Small intestine (tissue), 7 donors: Measurements from ENCODE around the gene LRRC34. TPM values are rescaled to one million over a fixed set of nuclear protein-coding genes. Genes with fewer than 3 reads are reported as not detected.

Source experiments
- DNase-seq, 2 donors: peaks; one replicate each; pipeline versions ENCODE4 v3.0.0 to v3.0.0-alpha.2; 2013
- FAIRE-seq: peaks from 2 replicates; lab custom pipeline; 2012; peaks lifted over from hg19 to GRCh38; lab: Jason Lieb, UNC
- H3K27ac ChIP-seq, 3 donors: one replicate each; pipeline ENCODE4 v1.5.1; 2013; ENCODE audit warnings: low read length in 2 of 3, mild to moderate bottlenecking in 2 of 3, control low read depth in 1 of 3, inconsistent platforms in 1 of 3, low read depth in 1 of 3, moderate library complexity in 1 of 3
- H3K27me3 ChIP-seq, 3 donors: one replicate each; pipeline ENCODE4 v1.6.1; 2013; ENCODE audit warnings: low read length in 3 of 3, inconsistent platforms in 1 of 3; ENCODE audit not compliant: control insufficient read depth in 3 of 3, insufficient read depth in 3 of 3
- H3K36me3 ChIP-seq, 3 donors: one replicate each; pipeline ENCODE4 v1.6.1; 2013; ENCODE audit warnings: low read length in 3 of 3, inconsistent platforms in 1 of 3, low read depth in 1 of 3, mild to moderate bottlenecking in 1 of 3, moderate library complexity in 1 of 3; ENCODE audit not compliant: control insufficient read depth in 3 of 3, insufficient read depth in 2 of 3
- H3K4me1 ChIP-seq, 3 donors: one replicate each; pipeline ENCODE4 v1.6.1; 2013; ENCODE audit warnings: low read length in 2 of 3, inconsistent platforms in 1 of 3, low read depth in 1 of 3, mild to moderate bottlenecking in 1 of 3, moderate library complexity in 1 of 3; ENCODE audit not compliant: control insufficient read depth in 3 of 3, insufficient read depth in 2 of 3
- H3K4me3 ChIP-seq, 3 donors: one replicate each; pipeline ENCODE4 v1.5.1; 2013; ENCODE audit warnings: low read length in 3 of 3, control low read depth in 1 of 3, inconsistent platforms in 1 of 3, low read depth in 1 of 3, mild to moderate bottlenecking in 1 of 3, moderate library complexity in 1 of 3
- H3K9me3 ChIP-seq, 2 donors: one replicate each; pipeline ENCODE4 v1.6.1; 2013; ENCODE audit warnings: low read depth in 1 of 2, low read length in 1 of 2; ENCODE audit not compliant: control insufficient read depth in 2 of 2, insufficient read depth in 1 of 2
- WGBS, 3 donors: extraction: QIAGEN DNeasy Blood & Tissue Kit; methylation state at CpG; one replicate each; pipeline ENCODE4 v1.1.7; 2013; 5-methylcytosine and 5-hydroxymethylcytosine counted together
- polyA plus RNA-seq, 4 donors: library from polyadenylated mRNA; stranded (reverse) in 3 of 4; unstranded in 1 of 4; fragments of 200-250 nt in 3 of 4; fragments of 120-200 nt in 1 of 4; gene quantifications; one replicate each; pipeline versions ENCODE4 v1.2.1 to v1.2.3, GENCODE V29; 2013
- donor health status: healthy with polysubstance abuse.
- donor health status: control.
- donor health status: control.
- donor health status: Bipolar disorder and iron deficiency.
- donor health status: healthy.

LRRC34 gene
- polyA plus RNA-seq, 4 donors: 0.94 to 2.2 (median 1.2) TPM; not detected in 1

DNA sequence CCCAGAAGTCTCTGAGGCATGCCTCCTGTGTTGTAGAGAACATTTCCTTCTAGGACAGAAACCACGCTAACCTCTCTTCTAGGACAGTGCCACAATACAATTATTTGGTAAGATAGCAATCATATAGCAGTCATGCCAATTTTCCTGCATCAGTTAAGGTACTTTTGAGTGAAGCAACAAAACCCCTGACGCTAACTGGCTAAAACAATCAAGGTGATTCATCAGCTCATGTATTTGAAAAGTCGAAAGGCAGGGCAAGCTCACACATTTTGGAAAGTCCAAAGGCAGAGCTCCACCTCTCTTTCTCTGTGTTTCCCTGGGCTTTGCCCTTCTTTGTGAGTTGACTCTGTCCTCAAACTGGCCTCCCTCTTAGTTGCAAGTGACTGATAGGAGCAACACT, 58.0 kb downstream of the LRRC34 start:
- no peak overlapping the region for H3K27ac ChIP-seq
- peaks cover 0 to 2% of the 10 kb centered on the region in 2 donors for H3K9me3 ChIP-seq
- no peak overlapping the region for H3K4me3 ChIP-seq
- H3K4me1 ChIP-seq: peaks cover 0 to 5% (median 0%) of the 10 kb centered on the region in 3 donors
- WGBS, 3 donors: 32 to 71% (median 68%) methylated on average over 3 of the region's 3 CpGs
- DNase-seq: no peak
- FAIRE-seq: no peak
- no peaks in the 10 kb centered on the region for H3K36me3 ChIP-seq
- no peaks in the 10 kb centered on the region for H3K27me3 ChIP-seq

DNA sequence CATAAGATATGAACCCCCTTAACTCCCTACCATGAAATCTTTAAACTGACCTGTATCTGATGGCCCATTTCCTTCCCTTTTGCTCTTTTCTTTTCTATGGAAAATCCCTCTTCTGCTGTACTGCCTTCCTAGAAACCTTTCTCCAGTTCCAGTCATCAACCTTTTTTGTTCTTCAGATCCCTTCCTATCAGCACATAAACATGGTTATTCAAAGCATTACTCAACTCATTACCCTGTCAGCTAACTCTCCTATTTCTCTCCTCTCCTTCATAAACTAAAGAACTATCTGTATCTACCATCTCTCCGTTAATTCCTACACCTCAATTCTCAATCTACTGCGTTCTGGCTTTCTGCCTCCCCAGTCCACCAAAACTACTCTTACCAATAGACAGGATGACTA, 60.8 kb downstream of the LRRC34 start:
- FAIRE-seq (no peak), DNase-seq (no peak)
- H3K4me3 ChIP-seq: no peak overlapping the region
- H3K27ac ChIP-seq: no peak overlapping the region
- no peaks in the 10 kb centered on the region for H3K36me3 ChIP-seq
- H3K9me3 ChIP-seq: no peaks in the 10 kb centered on the region
- no peaks in the 10 kb centered on the region for H3K27me3 ChIP-seq
- H3K4me1 ChIP-seq: no peaks in the 10 kb centered on the region
- 86 to 96% (median 91%) methylated on average over 2 of the region's 2 CpGs for WGBS, 3 donors

DNA sequence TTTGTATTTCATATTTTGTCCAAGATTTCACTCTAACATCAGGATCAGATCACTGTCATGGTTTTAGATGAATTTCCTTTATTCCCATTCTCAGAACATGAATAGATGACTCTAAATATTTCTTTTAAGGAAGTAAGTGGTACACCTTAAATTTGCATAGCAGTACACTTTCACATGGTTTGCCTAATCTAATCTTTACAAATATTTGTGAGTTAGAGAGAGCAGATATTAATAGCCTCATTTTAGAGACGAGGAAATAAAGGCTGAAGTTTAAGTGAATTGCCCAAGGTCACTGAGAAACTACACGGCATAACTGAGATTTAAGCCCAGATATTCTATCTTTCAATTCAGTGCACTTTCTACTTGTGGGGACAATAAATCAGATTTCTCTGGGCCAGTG, 62.0 kb downstream of the LRRC34 start:
- 9 to 49% (median 20%) methylated on average over 2 of the region's 2 CpGs for WGBS, 3 donors
- FAIRE-seq (no peak), DNase-seq (no peak)
- Histone ChIP-seq H3K9me3 (no peaks in the 10 kb centered on the region), H3K4me3 (no peak overlapping the region), H3K27me3 (no peaks in the 10 kb centered on the region), H3K27ac (no peak overlapping the region), H3K36me3 (no peaks in the 10 kb centered on the region), H3K4me1 (no peaks in the 10 kb centered on the region)

DNA sequence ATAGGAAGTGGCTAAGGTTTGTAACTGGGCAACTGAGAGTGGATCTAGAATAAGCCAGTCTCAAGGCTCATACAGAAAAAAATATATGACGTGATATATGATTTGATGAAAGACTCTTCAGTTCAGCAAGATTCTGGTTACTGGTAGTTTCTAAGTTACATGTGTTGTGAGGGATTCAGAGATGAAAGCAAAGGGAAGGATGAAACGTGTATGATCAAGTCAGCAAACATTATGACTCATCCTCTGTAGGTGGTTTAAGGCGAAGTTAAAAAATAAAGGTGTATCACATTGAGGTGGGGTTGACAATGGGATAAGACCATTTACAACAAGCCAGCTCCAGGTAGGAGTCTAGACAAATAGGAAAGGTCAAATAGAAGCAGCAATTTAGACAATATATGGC, 64.0 kb downstream of the LRRC34 start:
- no peaks in the 10 kb centered on the region for H3K9me3 ChIP-seq
- WGBS, 3 donors: 37 to 58% (median 44%) methylated on average over 3 of the region's 3 CpGs
- H3K27me3 ChIP-seq: no peaks in the 10 kb centered on the region
- H3K27ac ChIP-seq: no peak overlapping the region
- no peaks in the 10 kb centered on the region for H3K4me1 ChIP-seq
- DNase-seq (no peak), FAIRE-seq (no peak)
- no peaks in the 10 kb centered on the region for H3K36me3 ChIP-seq
- H3K4me3 ChIP-seq: no peak overlapping the region

DNA sequence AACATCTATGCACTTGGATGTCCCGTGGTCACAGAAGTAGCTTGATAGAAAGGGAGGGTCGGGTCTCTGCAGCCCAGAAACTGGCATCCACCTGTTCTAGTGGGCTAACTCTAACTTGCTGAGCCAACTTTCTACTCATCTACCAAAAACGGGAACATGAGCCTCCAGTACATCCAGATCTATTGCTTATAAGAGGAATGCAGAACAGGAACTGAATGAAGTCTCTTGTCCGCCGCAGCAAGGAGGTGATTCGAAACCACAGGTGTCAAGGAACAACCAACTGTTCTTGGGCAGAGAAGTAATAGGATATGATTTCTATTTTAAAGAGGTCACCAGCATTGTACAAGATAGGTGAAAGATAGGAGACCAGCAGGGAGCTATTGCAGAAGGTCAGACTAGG, 65.8 kb downstream of the LRRC34 start:
- FAIRE-seq (no peak), DNase-seq (no peak)
- Histone ChIP-seq H3K27ac (no peak overlapping the region), H3K27me3 (no peaks in the 10 kb centered on the region), H3K4me3 (no peak overlapping the region), H3K9me3 (no peaks in the 10 kb centered on the region), H3K36me3 (no peaks in the 10 kb centered on the region), H3K4me1 (no peaks in the 10 kb centered on the region)
- 54 to 68% (median 58%) methylated on average over 6 of the region's 6 CpGs for WGBS, 3 donors

DNA sequence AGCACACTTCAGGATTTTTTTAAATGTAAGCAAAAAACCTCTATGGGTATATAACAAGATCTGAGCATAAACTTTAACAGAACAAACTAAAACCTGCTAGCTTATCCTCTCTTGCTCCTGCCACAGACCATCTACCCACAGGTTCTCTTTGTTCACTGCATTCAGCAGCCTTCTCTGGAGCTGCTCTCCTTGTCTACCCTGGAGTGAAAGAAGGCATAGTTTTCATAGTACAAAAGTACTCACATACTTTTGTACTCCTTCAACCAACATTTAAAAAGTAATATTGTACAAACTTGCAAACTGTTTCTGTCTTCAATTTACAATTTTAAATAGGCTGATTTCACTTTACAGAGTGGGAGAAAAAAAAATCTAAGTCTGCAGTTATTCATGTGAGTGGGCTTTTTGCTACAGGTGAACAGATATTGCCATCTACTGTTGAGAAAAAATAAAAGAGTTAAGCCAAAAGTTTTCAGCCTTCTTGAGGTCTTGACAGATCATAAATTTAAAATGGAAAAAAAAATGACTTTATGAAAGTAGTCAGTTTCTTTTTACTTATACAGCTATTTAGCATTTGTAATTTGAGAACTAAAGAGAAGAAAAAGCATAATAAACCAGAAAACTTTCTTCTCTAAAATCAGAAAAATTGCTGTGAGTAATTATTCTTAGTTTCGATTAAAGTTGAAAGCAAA, 68.2 kb downstream of the LRRC34 start:
- DNase-seq (no peak), FAIRE-seq (peak; percentile 15)
- Histone ChIP-seq H3K27ac (no peak overlapping the region), H3K36me3 (no peaks in the 10 kb centered on the region), H3K4me1 (no peaks in the 10 kb centered on the region), H3K9me3 (no peaks in the 10 kb centered on the region), H3K27me3 (no peaks in the 10 kb centered on the region), H3K4me3 (no peak overlapping the region)
- WGBS, 3 donors: 0 to 36% (median 2%) methylated on average over 1 of the region's 1 CpG

Other genes starting within 250 kb of the LRRC34 start
- gene MECOM, start 149.2 kb downstream of the LRRC34 start, polyA plus RNA-seq: 10 to 100 TPM; 11.1 to 29.2 (median 24.7) TPM
- gene TERC, start 47.8 kb downstream of the LRRC34 start, polyA plus RNA-seq: under 1 TPM in 2 of 4 donors, not detected in 2; 0.48 to 0.87 TPM
- 10 to 100 TPM in 1 of 4 donors, 1 to 10 TPM in 3; 1.3 to 13.6 (median 1.7) TPM for gene ACTRT3, start 43.3 kb downstream of the LRRC34 start, polyA plus RNA-seq
- gene MYNN, start 39.5 kb downstream of the LRRC34 start, polyA plus RNA-seq: 10 to 100 TPM in 3 of 4 donors, 1 to 10 TPM in 1; 7.5 to 17.5 (median 10.9) TPM
- under 1 TPM in 1 of 4 donors, not detected in 3; 0.13 TPM for gene LRRIQ4, start within 50 bp of the LRRC34 start, polyA plus RNA-seq
- gene LRRC31, start 57.0 kb upstream of the LRRC34 start, polyA plus RNA-seq: 10 to 100 TPM in 2 of 4 donors, 1 to 10 TPM in 2; 6.8 to 26.4 (median 14.6) TPM
- not detected for gene SAMD7, start 98.7 kb upstream of the LRRC34 start, polyA plus RNA-seq
- 10 to 100 TPM; 38.7 to 96.7 (median 60.1) TPM for gene SEC62, start 153.9 kb upstream of the LRRC34 start, polyA plus RNA-seq
- gene GPR160, start 225.1 kb upstream of the LRRC34 start, polyA plus RNA-seq: 100 to 1,000 TPM in 1 of 4 donors, 10 to 100 TPM in 3; 48.6 to 358 (median 55.8) TPM